Adrenal gland (tissue), 5 donors: ENCODE measurements around the gene ARPC4.

Experiments
- POLR2A ChIP-seq, 2 donors: fragments of 450-650 bp; IDR thresholded peaks; one replicate each; pipeline ENCODE4 v1.6.1; 2017; ENCODE audit warnings: antibody characterized with exemption in 2 of 2, mild to moderate bottlenecking in 2 of 2, moderate library complexity in 1 of 2
- TF ChIP-seq, protein P1 (sequence below), 6 experiments: fragments of 450-650 bp in 4 of 6; fragments of 200-600 bp in 2 of 6; sonication (generic) in 1 of 6; IDR thresholded peaks; 1 replicate in 5 of 6; 2 replicates in 1 of 6; pipeline versions ENCODE4 v1.5.1 to v1.8.0; 2016 to 2021; ENCODE audit warnings: antibody characterized with exemption in 6 of 6, mild to moderate bottlenecking in 2 of 6, moderate library complexity in 1 of 6
- donor health status: DM: no; HTN: no; CAD: no.

DNA sequence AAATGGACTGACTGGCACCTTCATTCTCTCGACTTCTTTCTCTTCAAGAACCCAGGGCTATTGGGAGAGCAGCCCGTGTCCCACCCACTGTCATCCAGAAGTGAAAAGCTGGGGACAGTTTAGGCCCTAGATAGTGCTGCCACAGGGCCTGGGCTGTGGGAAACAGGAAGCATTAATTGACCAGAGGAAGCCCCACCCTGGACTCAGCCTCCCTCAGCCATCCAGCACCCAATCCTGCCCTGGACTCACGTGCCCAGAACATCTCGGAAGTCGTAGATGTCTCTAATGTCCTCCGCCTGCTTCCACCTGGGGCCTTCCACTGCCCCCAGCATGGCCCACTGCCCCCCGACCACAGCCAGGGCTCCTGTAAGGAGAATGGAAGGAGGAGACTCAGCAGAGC is 25.5 kb upstream of the ARPC4 start:
- TF ChIP-seq POLR2A (IDR thresholded peaks at IDR 0.05) = no peak
- TF ChIP-seq, protein P1, sequence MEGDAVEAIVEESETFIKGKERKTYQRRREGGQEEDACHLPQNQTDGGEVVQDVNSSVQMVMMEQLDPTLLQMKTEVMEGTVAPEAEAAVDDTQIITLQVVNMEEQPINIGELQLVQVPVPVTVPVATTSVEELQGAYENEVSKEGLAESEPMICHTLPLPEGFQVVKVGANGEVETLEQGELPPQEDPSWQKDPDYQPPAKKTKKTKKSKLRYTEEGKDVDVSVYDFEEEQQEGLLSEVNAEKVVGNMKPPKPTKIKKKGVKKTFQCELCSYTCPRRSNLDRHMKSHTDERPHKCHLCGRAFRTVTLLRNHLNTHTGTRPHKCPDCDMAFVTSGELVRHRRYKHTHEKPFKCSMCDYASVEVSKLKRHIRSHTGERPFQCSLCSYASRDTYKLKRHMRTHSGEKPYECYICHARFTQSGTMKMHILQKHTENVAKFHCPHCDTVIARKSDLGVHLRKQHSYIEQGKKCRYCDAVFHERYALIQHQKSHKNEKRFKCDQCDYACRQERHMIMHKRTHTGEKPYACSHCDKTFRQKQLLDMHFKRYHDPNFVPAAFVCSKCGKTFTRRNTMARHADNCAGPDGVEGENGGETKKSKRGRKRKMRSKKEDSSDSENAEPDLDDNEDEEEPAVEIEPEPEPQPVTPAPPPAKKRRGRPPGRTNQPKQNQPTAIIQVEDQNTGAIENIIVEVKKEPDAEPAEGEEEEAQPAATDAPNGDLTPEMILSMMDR (IDR thresholded peaks at IDR 0.05) = no peak
